Effector memory CD4-positive, alpha-beta T cell (primary cell): ENCODE results near the gene ASCC3.

Experiments
- DNase-seq, 3 donors: peaks; one replicate each; pipeline ENCODE4 v3.0.0-alpha.2; 2020
- H3K27ac ChIP-seq: 2 replicates; pipeline ENCODE4 v1.7.0; 2013; ENCODE audit warnings: mild to moderate bottlenecking, low read length, moderate library complexity; ENCODE audit not compliant: insufficient read depth, poor library complexity, severe bottlenecking
- H3K27me3 ChIP-seq: replicated peaks from 2 replicates; pipeline ENCODE4 v1.7.0; 2013; ENCODE audit warnings: mild to moderate bottlenecking, low read length; ENCODE audit not compliant: insufficient read depth, control insufficient read depth, poor library complexity, severe bottlenecking
- H3K36me3 ChIP-seq: 2 replicates; pipeline ENCODE4 v1.7.0; 2013; ENCODE audit warnings: mild to moderate bottlenecking, low read length, moderate library complexity; ENCODE audit not compliant: control insufficient read depth, insufficient read depth
- H3K4me1 ChIP-seq: 2 replicates; pipeline ENCODE4 v1.7.0; 2013; ENCODE audit warnings: low read length, mild to moderate bottlenecking; ENCODE audit not compliant: control insufficient read depth, insufficient read depth, poor library complexity, severe bottlenecking
- H3K4me3 ChIP-seq: 2 replicates; pipeline ENCODE4 v1.7.0; 2013; ENCODE audit warnings: low read length, low read depth, mild to moderate bottlenecking; ENCODE audit not compliant: insufficient read depth, poor library complexity, severe bottlenecking
- H3K9me3 ChIP-seq: 2 replicates; pipeline ENCODE4 v1.7.0; 2013; ENCODE audit warnings: mild to moderate bottlenecking, low read length, moderate library complexity; ENCODE audit not compliant: control insufficient read depth
- total RNA-seq, 3 donors: gene quantifications; one replicate each; lab custom pipeline; 2026; lab: John Stamatoyannopoulos, UW

ASCC3 gene, protein sequence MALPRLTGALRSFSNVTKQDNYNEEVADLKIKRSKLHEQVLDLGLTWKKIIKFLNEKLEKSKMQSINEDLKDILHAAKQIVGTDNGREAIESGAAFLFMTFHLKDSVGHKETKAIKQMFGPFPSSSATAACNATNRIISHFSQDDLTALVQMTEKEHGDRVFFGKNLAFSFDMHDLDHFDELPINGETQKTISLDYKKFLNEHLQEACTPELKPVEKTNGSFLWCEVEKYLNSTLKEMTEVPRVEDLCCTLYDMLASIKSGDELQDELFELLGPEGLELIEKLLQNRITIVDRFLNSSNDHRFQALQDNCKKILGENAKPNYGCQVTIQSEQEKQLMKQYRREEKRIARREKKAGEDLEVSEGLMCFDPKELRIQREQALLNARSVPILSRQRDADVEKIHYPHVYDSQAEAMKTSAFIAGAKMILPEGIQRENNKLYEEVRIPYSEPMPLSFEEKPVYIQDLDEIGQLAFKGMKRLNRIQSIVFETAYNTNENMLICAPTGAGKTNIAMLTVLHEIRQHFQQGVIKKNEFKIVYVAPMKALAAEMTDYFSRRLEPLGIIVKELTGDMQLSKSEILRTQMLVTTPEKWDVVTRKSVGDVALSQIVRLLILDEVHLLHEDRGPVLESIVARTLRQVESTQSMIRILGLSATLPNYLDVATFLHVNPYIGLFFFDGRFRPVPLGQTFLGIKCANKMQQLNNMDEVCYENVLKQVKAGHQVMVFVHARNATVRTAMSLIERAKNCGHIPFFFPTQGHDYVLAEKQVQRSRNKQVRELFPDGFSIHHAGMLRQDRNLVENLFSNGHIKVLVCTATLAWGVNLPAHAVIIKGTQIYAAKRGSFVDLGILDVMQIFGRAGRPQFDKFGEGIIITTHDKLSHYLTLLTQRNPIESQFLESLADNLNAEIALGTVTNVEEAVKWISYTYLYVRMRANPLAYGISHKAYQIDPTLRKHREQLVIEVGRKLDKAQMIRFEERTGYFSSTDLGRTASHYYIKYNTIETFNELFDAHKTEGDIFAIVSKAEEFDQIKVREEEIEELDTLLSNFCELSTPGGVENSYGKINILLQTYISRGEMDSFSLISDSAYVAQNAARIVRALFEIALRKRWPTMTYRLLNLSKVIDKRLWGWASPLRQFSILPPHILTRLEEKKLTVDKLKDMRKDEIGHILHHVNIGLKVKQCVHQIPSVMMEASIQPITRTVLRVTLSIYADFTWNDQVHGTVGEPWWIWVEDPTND (N-terminal part only)
- 116 to 131 (median 122) reads per million in 3 donors for total RNA-seq

DNA sequence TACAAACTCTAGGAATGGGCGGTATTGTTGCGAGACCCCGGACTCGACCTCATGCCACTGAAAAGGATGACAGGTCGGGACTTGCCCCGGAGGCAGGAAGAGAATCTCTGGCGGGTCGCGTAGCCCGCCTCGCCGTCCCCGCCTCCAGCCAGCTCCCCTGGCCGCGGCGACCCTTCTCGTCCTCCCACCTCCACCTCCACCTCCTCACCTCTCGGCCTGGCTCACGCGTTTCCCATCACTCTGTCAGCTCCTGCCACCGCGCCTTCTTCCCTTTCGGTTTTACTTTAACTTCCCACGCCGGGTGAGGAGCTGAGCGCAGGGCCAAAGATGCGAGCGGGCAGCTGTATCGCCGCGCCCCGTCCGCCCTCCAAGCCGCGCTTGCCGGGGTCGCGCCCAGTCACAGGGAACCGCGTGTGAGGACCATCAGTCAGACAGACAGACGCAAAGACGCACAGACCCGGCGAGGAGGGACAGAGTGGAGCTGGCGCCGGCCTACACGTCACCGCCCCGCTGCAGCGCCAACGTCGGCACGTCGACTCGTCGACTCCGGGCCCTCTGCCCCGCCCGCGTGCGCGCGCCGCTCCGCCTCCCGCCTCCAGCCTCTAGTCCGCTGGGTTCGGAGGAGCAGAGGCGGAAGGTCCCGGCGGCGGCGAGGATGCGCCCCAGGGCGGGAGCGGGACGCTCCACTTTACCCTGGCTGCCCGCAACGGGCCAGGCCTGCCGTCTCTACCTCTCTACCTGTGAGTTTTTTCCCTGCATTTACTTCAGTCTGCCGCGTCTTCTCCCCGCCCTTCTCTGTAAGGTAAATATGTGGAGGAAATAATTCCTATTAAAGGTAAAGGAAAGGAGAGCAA, at the start of gene ASCC3:
ASCC3 (minus strand) TSS at position 477 of the 854 bp plus-strand sequence. CDS start 13,332 bp downstream, outside the sequence.
- Histone ChIP-seq H3K4me3 (peak within 1 kb of the TSS; percentile 98), H3K4me1 (no peaks in the 10 kb centered on the region), H3K27ac (peak within 1 kb of the TSS; percentile 92), H3K36me3 (no peaks in the 10 kb centered on the region), H3K27me3 (no peaks in the 10 kb centered on the region), H3K9me3 (no peaks in the 10 kb centered on the region)
- peak; percentile 75 to 83 (median 79) for DNase-seq

DNA sequence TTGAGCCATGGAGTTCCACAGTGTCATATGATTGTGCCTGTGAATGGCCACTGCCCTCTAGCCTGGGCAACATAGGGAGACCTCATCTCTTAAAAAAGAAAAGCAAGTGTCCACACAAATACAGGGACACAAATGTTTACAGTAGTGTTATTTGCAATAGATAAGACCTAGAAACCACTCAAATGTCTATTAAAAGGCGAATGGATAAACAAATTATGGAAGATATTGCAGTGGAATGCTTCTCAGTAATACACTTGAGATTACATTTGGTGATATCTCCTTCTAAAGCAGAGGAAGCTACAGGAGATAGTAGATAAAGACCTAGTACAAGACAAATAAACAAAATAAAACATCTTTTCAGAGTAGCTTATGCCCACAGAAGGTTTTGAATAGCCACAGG, 44.6 kb upstream of the ASCC3 start:
- Histone ChIP-seq H3K27ac (no peak overlapping the region), H3K4me3 (no peak overlapping the region), H3K4me1 (no peaks in the 10 kb centered on the region), H3K9me3 (no peaks in the 10 kb centered on the region), H3K36me3 (no peaks in the 10 kb centered on the region), H3K27me3 (no peaks in the 10 kb centered on the region)
- DNase-seq: no peak

DNA sequence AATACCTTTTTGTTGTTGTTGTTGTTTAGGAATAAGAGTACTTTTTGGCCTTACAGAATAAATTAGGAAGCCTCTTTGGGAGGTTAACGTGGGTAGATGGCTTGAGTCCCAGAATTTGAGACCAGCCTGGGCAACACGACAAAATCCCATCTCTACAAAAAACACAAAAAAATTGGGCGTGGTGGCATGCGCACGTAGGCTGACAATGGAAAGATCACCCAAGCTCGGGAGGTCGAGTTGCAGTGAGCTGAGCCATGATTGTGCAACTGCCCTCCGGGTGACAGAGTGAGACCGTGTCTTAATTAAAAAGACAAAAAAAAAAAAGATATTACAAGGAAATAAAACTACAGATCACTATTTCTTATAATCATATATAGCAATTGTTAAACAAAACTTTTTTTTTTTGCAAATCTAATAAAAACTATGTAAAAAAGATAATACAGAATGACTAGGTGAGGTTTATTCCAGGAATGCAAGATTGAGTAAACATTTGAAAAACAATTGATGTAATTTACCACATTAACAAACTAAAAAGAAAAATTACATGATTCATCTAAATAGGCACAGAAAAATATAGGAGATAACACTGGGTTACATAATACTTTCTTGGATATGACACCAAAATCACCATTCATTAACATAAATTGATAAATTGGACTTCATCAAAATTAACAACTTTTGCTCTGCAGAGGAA, 43.6 kb upstream of the ASCC3 start:
- no peak overlapping the region for H3K4me3 ChIP-seq
- no peak overlapping the region for H3K27ac ChIP-seq
- no peaks in the 10 kb centered on the region for H3K9me3 ChIP-seq
- no peaks in the 10 kb centered on the region for H3K36me3 ChIP-seq
- no peak for DNase-seq
- no peaks in the 10 kb centered on the region for H3K4me1 ChIP-seq
- no peaks in the 10 kb centered on the region for H3K27me3 ChIP-seq

DNA sequence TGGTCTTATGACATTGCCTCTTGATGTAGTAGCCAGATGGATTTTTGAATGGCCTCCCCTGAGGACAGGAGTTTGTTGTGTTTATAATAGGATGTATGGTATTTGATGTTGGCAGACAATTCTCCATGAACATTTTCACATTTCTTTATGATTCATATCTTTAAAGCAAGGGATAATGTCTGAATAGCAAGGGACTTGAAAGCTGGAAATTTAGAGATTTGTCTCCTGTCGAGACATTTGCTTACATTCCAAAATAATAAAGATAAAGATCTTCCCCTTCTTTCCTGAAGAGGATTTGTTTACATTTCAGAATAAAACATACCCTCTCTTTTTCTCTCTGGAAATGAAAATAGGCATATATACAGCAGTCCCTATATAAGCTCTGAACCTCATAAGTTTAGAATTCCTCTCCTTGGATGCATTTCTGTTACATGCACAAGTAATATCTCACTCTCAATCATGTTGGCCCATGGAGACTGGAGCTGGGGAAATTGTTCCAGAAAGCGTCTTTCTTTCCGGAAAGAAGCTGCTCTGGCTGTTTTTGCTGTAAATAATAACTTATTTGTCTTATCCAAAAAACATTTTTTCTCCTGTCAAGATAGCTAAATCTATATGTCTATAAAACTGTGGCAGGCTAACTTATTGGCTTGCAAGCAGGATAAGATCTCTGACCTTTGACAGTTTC, 42.5 kb upstream of the ASCC3 start:
- no peak for DNase-seq
- Histone ChIP-seq H3K4me3 (no peak overlapping the region), H3K27me3 (no peaks in the 10 kb centered on the region), H3K36me3 (no peaks in the 10 kb centered on the region), H3K27ac (no peak overlapping the region), H3K4me1 (no peaks in the 10 kb centered on the region), H3K9me3 (no peaks in the 10 kb centered on the region)

DNA sequence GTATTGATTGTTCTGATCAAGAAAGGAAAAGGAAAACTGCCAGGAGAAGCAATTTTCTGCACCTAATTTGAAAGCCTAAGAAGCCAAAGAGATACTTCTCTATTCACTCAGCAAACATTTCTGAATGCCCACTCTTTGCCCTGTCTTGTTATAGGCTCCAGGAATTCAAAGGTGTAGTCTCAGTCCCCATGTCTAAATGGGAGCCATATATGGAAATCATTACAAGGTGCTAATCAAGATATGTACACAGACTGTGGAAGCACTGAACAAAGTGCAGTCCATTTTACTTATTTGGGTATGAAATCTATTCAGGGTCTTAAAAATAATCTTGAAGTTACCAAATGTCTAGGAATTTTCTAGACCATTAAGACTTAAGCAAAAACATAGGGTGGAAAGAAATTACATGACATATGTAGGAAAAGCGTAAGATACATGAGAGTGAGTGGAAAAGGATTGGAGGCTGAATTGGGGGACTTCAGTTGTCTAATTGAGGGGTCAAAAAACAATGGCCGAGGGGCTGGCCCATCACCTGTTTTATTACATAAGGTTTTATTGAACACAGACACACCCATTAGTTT, 39.0 kb upstream of the ASCC3 start:
- Histone ChIP-seq H3K36me3 (no peaks in the 10 kb centered on the region), H3K27ac (no peak overlapping the region), H3K27me3 (no peaks in the 10 kb centered on the region), H3K4me1 (no peaks in the 10 kb centered on the region), H3K9me3 (no peaks in the 10 kb centered on the region), H3K4me3 (no peak overlapping the region)
- no peak for DNase-seq

DNA sequence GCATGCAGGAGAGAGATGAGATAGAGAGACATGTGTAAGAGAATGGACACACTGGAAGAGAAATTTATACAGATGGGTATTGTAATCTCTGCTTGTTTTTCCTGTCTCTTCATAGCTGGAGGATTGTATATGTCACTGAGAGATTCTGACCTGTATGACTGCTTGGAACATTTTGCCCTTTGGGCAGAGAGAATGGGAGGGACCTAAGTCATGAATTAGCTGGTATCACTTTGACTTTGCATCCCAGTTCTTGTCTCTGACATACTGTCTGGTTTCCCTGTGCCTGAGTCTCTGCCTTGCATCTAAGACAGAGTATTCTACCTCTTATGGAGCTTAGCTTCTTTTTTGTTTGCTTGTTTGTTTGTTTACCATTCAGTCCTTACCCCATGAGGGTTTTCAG, 37.0 kb upstream of the ASCC3 start:
- Histone ChIP-seq H3K36me3 (no peaks in the 10 kb centered on the region), H3K4me3 (no peak overlapping the region), H3K4me1 (no peaks in the 10 kb centered on the region), H3K9me3 (no peaks in the 10 kb centered on the region), H3K27me3 (no peaks in the 10 kb centered on the region), H3K27ac (no peak overlapping the region)
- no peak for DNase-seq

DNA sequence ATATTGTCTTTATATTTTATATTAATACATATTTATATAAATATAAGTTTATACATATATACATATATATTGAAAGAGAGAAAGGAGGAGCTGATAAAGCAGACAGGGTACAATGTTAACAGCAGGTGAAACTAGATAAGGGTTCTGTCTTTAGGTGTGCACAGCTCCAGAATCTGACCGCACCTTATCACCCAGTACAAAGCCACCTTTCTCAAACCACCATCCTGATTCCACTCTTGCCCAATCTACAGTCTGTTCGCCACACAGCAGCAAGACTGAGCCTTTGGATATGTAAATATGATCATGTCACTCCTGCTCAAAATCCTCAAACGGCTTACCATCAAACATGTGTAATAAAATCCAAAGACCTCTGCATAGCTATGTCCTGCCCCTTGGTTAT, 34.7 kb upstream of the ASCC3 start:
- Histone ChIP-seq H3K27me3 (no peaks in the 10 kb centered on the region), H3K4me3 (no peak overlapping the region), H3K9me3 (no peaks in the 10 kb centered on the region), H3K4me1 (no peaks in the 10 kb centered on the region), H3K36me3 (no peaks in the 10 kb centered on the region), H3K27ac (no peak overlapping the region)
- no peak for DNase-seq

DNA sequence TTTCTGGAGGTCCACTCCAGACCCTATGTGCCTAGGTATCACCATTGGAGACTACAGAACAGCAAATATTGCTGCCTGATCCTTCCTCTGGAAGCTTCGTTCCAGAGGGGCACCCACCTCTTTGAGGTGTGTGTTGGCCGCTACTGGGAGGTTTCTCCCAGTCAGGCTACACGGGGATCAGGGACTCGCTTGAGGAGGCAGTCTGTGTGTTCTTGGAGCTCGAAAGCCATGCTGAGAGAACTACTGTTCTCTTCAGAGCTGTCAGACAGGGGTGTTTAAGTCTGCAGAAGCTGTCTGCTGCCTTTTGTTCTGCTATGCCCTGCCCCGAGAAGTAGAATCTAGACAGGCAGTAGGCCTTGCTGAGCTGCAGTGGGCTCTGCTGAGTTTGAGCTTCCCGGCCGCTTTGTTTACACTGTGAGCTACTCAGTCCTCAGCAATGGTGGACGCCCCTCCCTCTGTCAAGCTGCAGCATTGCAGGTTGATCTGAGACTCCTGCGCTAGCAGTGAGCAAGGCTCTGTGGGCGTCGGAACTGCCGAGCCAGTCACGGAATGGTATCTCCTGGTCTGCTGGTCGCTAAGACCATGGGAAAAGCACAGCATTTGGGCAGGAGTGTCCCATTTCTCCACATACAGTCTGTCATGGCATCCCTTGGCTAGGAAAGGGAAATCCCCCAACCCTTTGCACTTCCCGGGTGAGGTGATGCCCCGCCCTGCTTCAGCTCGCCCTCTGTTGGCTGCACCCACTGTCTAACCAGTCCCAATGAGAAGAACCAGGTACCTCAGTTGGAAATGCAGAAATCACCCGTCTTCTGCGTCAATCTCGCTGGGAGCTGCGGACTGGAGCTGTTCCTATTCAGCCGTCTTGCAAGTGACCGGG, 32.5 kb upstream of the ASCC3 start:
- DNase-seq: no peak
- Histone ChIP-seq H3K4me1 (no peaks in the 10 kb centered on the region), H3K9me3 (no peaks in the 10 kb centered on the region), H3K27me3 (no peaks in the 10 kb centered on the region), H3K27ac (no peak overlapping the region), H3K4me3 (no peak overlapping the region), H3K36me3 (no peaks in the 10 kb centered on the region)
